Stimulated activated CD4-positive, alpha-beta T cell treated with anti-CD3 and anti-CD28 coated beads, Interleukin-1b, Interleukin-23, amount 100 ng/mL, for 1 hour (primary cell): Measurements from ENCODE around the gene COL24A1.
"Not testable (repeated sequence)": the region's sequence is repeated elsewhere in the genome, so short reads cannot be mapped to it uniquely, and the experiment has no call there.

ENCODE experiments used
- DNase-seq, 2 donors: peaks; one replicate each; pipeline ENCODE4 v3.0.0-alpha.2; 2020; ENCODE audit warnings: low read depth in 2 of 2

The COL24A1 gene

GRCh38 chr1:85984636-85985035 is 171.9 kb downstream of the COL24A1 start:
- no peak for DNase-seq

GRCh38 chr1:85983316-85983715 is 173.3 kb downstream of the COL24A1 start:
- DNase-seq, result no peak

- no peak for DNase-seq
Measured at GRCh38 chr1:85976516-85977205, 179.9 kb downstream of the COL24A1 start.

GRCh38 chr1:85975912-85976371 is 180.6 kb downstream of the COL24A1 start:
- no peak for DNase-seq

- no peak for DNase-seq
Measured at GRCh38 chr1:85962457-85962856, 194.1 kb downstream of the COL24A1 start.

- no peak for DNase-seq
Measured at GRCh38 chr1:85957760-85958159, 198.8 kb downstream of the COL24A1 start.

GRCh38 chr1:85955218-85955617 is 201.4 kb downstream of the COL24A1 start:
- DNase-seq, result not testable (repeated sequence)

GRCh38 chr1:85952460-85952859 is 204.1 kb downstream of the COL24A1 start:
- no peak for DNase-seq

- no peak for DNase-seq
Measured at GRCh38 chr1:85947186-85947585, 209.4 kb downstream of the COL24A1 start.

- DNase-seq, result no peak
Measured at GRCh38 chr1:85943945-85944344, 212.6 kb downstream of the COL24A1 start.

GRCh38 chr1:85943526-85943925 is 213.0 kb downstream of the COL24A1 start:
- no peak for DNase-seq

- DNase-seq, result no peak
Measured at GRCh38 chr1:85940656-85941306, 215.8 kb downstream of the COL24A1 start.

GRCh38 chr1:85938829-85939228 is 217.7 kb downstream of the COL24A1 start:
- DNase-seq, result no peak

GRCh38 chr1:85936470-85936869 is 220.1 kb downstream of the COL24A1 start:
- no peak for DNase-seq

- DNase-seq, result no peak
Measured at GRCh38 chr1:85936057-85936456, 220.5 kb downstream of the COL24A1 start.

GRCh38 chr1:85935234-85935633 is 221.3 kb downstream of the COL24A1 start:
- no peak for DNase-seq

GRCh38 chr1:85934516-85934915 is 222.1 kb downstream of the COL24A1 start:
- no peak for DNase-seq

GRCh38 chr1:85933961-85934360 is 222.6 kb downstream of the COL24A1 start:
- no peak for DNase-seq

GRCh38 chr1:85911742-85912141 is 244.8 kb downstream of the COL24A1 start:
- DNase-seq, result no peak

- DNase-seq, result no peak
Measured at GRCh38 chr1:85900921-85901320, 255.7 kb downstream of the COL24A1 start.

GRCh38 chr1:85898861-85899260 is 257.7 kb downstream of the COL24A1 start:
- DNase-seq, result no peak

- no peak for DNase-seq
Measured at GRCh38 chr1:85894651-85895050, 261.9 kb downstream of the COL24A1 start.

- no peak for DNase-seq
Measured at GRCh38 chr1:85892366-85892765, 264.2 kb downstream of the COL24A1 start.
